Activated naive CD8-positive, alpha-beta T cell treated with anti-CD3 and anti-CD28 coated beads, Interleukin-2, amount 50 U/mL, for 24 hours (primary cell): Measurements from ENCODE around the gene MIPOL1.
"Not testable (repeated sequence)": the region's sequence is repeated elsewhere in the genome, so short reads cannot be mapped to it uniquely, and the experiment has no call there.

Source experiments
- ATAC-seq: fragments of 150-1000 bp; cut with Tn5 transposase; one replicate; pipeline ENCODE4 v1.10.0; 2021
- DNase-seq: peaks from one replicate; pipeline ENCODE4 v3.0.0; 2021
- H3K27ac Mint-ChIP-seq: one replicate; pipeline ENCODE4 v1.8.0; 2021; ENCODE audit warnings: mild to moderate bottlenecking, mixed read lengths
- H3K27me3 Mint-ChIP-seq: one replicate; pipeline ENCODE4 v1.8.0; 2021; ENCODE audit warnings: mixed read lengths
- H3K36me3 Mint-ChIP-seq: one replicate; pipeline ENCODE4 v1.8.0; 2021; ENCODE audit warnings: low read depth, mixed read lengths
- H3K4me1 Mint-ChIP-seq: one replicate; pipeline ENCODE4 v1.8.0; 2021; ENCODE audit warnings: mixed read lengths
- H3K4me3 Mint-ChIP-seq: one replicate; pipeline ENCODE4 v1.8.0; 2021; ENCODE audit warnings: mild to moderate bottlenecking, moderate library complexity, mixed read lengths
- H3K9me3 Mint-ChIP-seq: one replicate; pipeline ENCODE4 v1.8.0; 2021; ENCODE audit warnings: mixed read lengths

MIPOL1 gene

GRCh38 chr14:37328673-37329072, 130.9 kb downstream of the MIPOL1 start:
- no peak overlapping the region for H3K27ac Mint-ChIP-seq
- H3K36me3 Mint-ChIP-seq: no peaks in the 10 kb centered on the region
- no peak overlapping the region for H3K4me3 Mint-ChIP-seq
- no peak for ATAC-seq
- peaks cover 9% of the 10 kb centered on the region for H3K9me3 Mint-ChIP-seq
- no peak for DNase-seq
- H3K27me3 Mint-ChIP-seq: no peaks in the 10 kb centered on the region
- H3K4me1 Mint-ChIP-seq: no peaks in the 10 kb centered on the region

- no peak for ATAC-seq
- no peak overlapping the region for H3K4me3 Mint-ChIP-seq
- no peaks in the 10 kb centered on the region for H3K4me1 Mint-ChIP-seq
- H3K27ac Mint-ChIP-seq: no peak overlapping the region
- H3K36me3 Mint-ChIP-seq: no peaks in the 10 kb centered on the region
- no peaks in the 10 kb centered on the region for H3K27me3 Mint-ChIP-seq
- no peak for DNase-seq
- peaks cover 9% of the 10 kb centered on the region for H3K9me3 Mint-ChIP-seq
Observed at GRCh38 chr14:37329189-37330001, 131.7 kb downstream of the MIPOL1 start.

- DNase-seq: no peak
- Mint-ChIP-seq H3K4me1 (no peaks in the 10 kb centered on the region), H3K27ac (no peak overlapping the region), H3K36me3 (no peaks in the 10 kb centered on the region), H3K27me3 (no peaks in the 10 kb centered on the region), H3K9me3 (peaks cover 9% of the 10 kb centered on the region), H3K4me3 (no peak overlapping the region)
- ATAC-seq: no peak
Observed at GRCh38 chr14:37330910-37331309, 133.2 kb downstream of the MIPOL1 start.

GRCh38 chr14:37340353-37340752, 142.6 kb downstream of the MIPOL1 start:
- Mint-ChIP-seq H3K4me3 (no peak overlapping the region), H3K4me1 (no peaks in the 10 kb centered on the region), H3K9me3 (peaks cover under 1% of the 10 kb centered on the region), H3K27ac (no peak overlapping the region), H3K27me3 (no peaks in the 10 kb centered on the region), H3K36me3 (no peaks in the 10 kb centered on the region)
- no peak for DNase-seq
- ATAC-seq: no peak

- Mint-ChIP-seq H3K4me1 (no peaks in the 10 kb centered on the region), H3K9me3 (peaks cover 18% of the 10 kb centered on the region), H3K4me3 (no peak overlapping the region), H3K27me3 (no peaks in the 10 kb centered on the region), H3K27ac (no peak overlapping the region), H3K36me3 (no peaks in the 10 kb centered on the region)
- ATAC-seq (no peak), DNase-seq (no peak)
Observed at GRCh38 chr14:37343307-37344094, 145.8 kb downstream of the MIPOL1 start.

- Mint-ChIP-seq H3K4me1 (no peaks in the 10 kb centered on the region), H3K36me3 (no peaks in the 10 kb centered on the region), H3K9me3 (peaks cover 51% of the 10 kb centered on the region), H3K27ac (no peak overlapping the region), H3K27me3 (no peaks in the 10 kb centered on the region), H3K4me3 (no peak overlapping the region)
- no peak for DNase-seq
- no peak for ATAC-seq
Observed at GRCh38 chr14:37363661-37364060, 165.9 kb downstream of the MIPOL1 start.

GRCh38 chr14:37369425-37369824, 171.7 kb downstream of the MIPOL1 start:
- Mint-ChIP-seq H3K27ac (no peak overlapping the region), H3K4me3 (no peak overlapping the region), H3K36me3 (no peaks in the 10 kb centered on the region), H3K27me3 (no peaks in the 10 kb centered on the region), H3K9me3 (peaks cover 19% of the 10 kb centered on the region), H3K4me1 (no peaks in the 10 kb centered on the region)
- DNase-seq (no peak), ATAC-seq (no peak)

- H3K36me3 Mint-ChIP-seq: no peaks in the 10 kb centered on the region
- DNase-seq (no peak), ATAC-seq (no peak)
- H3K4me3 Mint-ChIP-seq: no peak overlapping the region
- H3K27me3 Mint-ChIP-seq: no peaks in the 10 kb centered on the region
- peaks cover 4% of the 10 kb centered on the region for H3K9me3 Mint-ChIP-seq
- no peak overlapping the region for H3K27ac Mint-ChIP-seq
- H3K4me1 Mint-ChIP-seq: no peaks in the 10 kb centered on the region
Observed at GRCh38 chr14:37375566-37375965, 177.8 kb downstream of the MIPOL1 start.

GRCh38 chr14:37376944-37377609, 179.3 kb downstream of the MIPOL1 start:
- Mint-ChIP-seq H3K36me3 (no peaks in the 10 kb centered on the region), H3K27me3 (no peaks in the 10 kb centered on the region), H3K4me1 (no peaks in the 10 kb centered on the region), H3K27ac (no peak overlapping the region), H3K9me3 (peaks cover 4% of the 10 kb centered on the region), H3K4me3 (no peak overlapping the region)
- ATAC-seq: no peak
- DNase-seq: no peak

GRCh38 chr14:37384870-37385596, 187.3 kb downstream of the MIPOL1 start:
- no peak for DNase-seq
- H3K9me3 Mint-ChIP-seq: peaks cover 12% of the 10 kb centered on the region
- H3K4me3 Mint-ChIP-seq: no peak overlapping the region
- H3K4me1 Mint-ChIP-seq: no peaks in the 10 kb centered on the region
- H3K27ac Mint-ChIP-seq: no peak overlapping the region
- H3K27me3 Mint-ChIP-seq: no peaks in the 10 kb centered on the region
- H3K36me3 Mint-ChIP-seq: no peaks in the 10 kb centered on the region
- no peak for ATAC-seq

GRCh38 chr14:37397157-37397940, 199.6 kb downstream of the MIPOL1 start:
- H3K9me3 Mint-ChIP-seq: peaks cover 46% of the 10 kb centered on the region
- DNase-seq, H3K4me3 Mint-ChIP-seq, H3K36me3 Mint-ChIP-seq, H3K4me1 Mint-ChIP-seq, H3K27ac Mint-ChIP-seq, ATAC-seq, H3K27me3 Mint-ChIP-seq: not testable (repeated sequence)

- ATAC-seq (no peak), DNase-seq (no peak)
- Mint-ChIP-seq H3K4me1 (no peaks in the 10 kb centered on the region), H3K27me3 (no peaks in the 10 kb centered on the region), H3K4me3 (no peak overlapping the region), H3K27ac (no peak overlapping the region), H3K9me3 (peaks cover 41% of the 10 kb centered on the region), H3K36me3 (no peaks in the 10 kb centered on the region)
Observed at GRCh38 chr14:37397941-37398215, 200.1 kb downstream of the MIPOL1 start.

- H3K4me3 Mint-ChIP-seq: no peak overlapping the region
Observed at GRCh38 chr14:37399517-37399916, 201.8 kb downstream of the MIPOL1 start.

GRCh38 chr14:37401093-37401492, 203.4 kb downstream of the MIPOL1 start:
- no peaks in the 10 kb centered on the region for H3K36me3 Mint-ChIP-seq
- H3K9me3 Mint-ChIP-seq: peaks cover 26% of the 10 kb centered on the region
- H3K4me1 Mint-ChIP-seq: no peaks in the 10 kb centered on the region
- no peak overlapping the region for H3K4me3 Mint-ChIP-seq
- ATAC-seq: no peak
- H3K27ac Mint-ChIP-seq: no peak overlapping the region
- no peaks in the 10 kb centered on the region for H3K27me3 Mint-ChIP-seq
- DNase-seq: no peak

More at GRCh38 chr14:37399517-37399916, 201.8 kb downstream of the MIPOL1 start:
- Mint-ChIP-seq H3K27me3 (no peaks in the 10 kb centered on the region), H3K36me3 (no peaks in the 10 kb centered on the region), H3K4me1 (no peaks in the 10 kb centered on the region), H3K9me3 (peaks cover 35% of the 10 kb centered on the region), H3K27ac (no peak overlapping the region)
- ATAC-seq: no peak
- no peak for DNase-seq
